H9 (cell line): ENCODE data around the gene MTMR3. TPM values are rescaled to one million over a fixed set of nuclear protein-coding genes. Genes with fewer than 3 reads are reported as not detected.

Source experiments
- DNase-seq: peaks from one replicate; pipeline ENCODE4 v3.0.0-alpha.2; 2017
- H2AFZ ChIP-seq: one replicate; pipeline ENCODE4 v1.6.1; 2013; ENCODE audit warnings: mild to moderate bottlenecking, low read length, control low read depth, moderate library complexity
- H2AK5ac ChIP-seq: 2 replicates; pipeline ENCODE4 v1.6.1; 2013; ENCODE audit warnings: low read length, control low read depth, mixed read lengths; ENCODE audit not compliant: insufficient read length
- H2BK120ac ChIP-seq: one replicate; pipeline ENCODE4 v1.6.1; 2013; ENCODE audit warnings: low read depth, mild to moderate bottlenecking, low read length, control low read depth, inconsistent platforms; ENCODE audit not compliant: poor library complexity, severe bottlenecking
- H2BK12ac ChIP-seq: 2 replicates; pipeline ENCODE4 v1.6.1; 2013; ENCODE audit warnings: low read length, control low read depth, mixed read lengths, low read depth; ENCODE audit not compliant: insufficient read length
- H2BK15ac ChIP-seq: 2 replicates; pipeline ENCODE4 v1.6.1; 2013; ENCODE audit warnings: low read depth, low read length, control low read depth
- H2BK20ac ChIP-seq: one replicate; pipeline ENCODE4 v1.6.1; 2013; ENCODE audit warnings: low read depth, mild to moderate bottlenecking, low read length, control low read depth, inconsistent platforms; ENCODE audit not compliant: poor library complexity, severe bottlenecking
- H2BK5ac ChIP-seq: 2 replicates; pipeline ENCODE4 v1.6.1; 2013; ENCODE audit warnings: low read length, control low read depth, mixed read lengths; ENCODE audit not compliant: insufficient read length
- H3K14ac ChIP-seq: 2 replicates; pipeline ENCODE4 v1.6.1; 2013; ENCODE audit warnings: low read length, control low read depth; ENCODE audit not compliant: insufficient read depth
- H3K18ac ChIP-seq: 2 replicates; pipeline ENCODE4 v1.6.1; 2013; ENCODE audit warnings: low read depth, mild to moderate bottlenecking, mixed read lengths, low read length, control low read depth; ENCODE audit not compliant: insufficient read length
- H3K23ac ChIP-seq: 2 replicates; pipeline ENCODE4 v1.6.1; 2013; ENCODE audit warnings: low read length, control low read depth, mixed read lengths, low read depth; ENCODE audit not compliant: insufficient read length
- H3K23me2 ChIP-seq: 2 replicates; pipeline ENCODE4 v1.6.1; 2013; ENCODE audit warnings: low read depth, mild to moderate bottlenecking, mixed read lengths, low read length, control low read depth; ENCODE audit not compliant: insufficient read length, poor library complexity, severe bottlenecking
- H3K27ac ChIP-seq: 2 replicates; pipeline ENCODE4 v1.5.1; 2013; ENCODE audit warnings: low read length, control low read depth, mixed read lengths, low read depth; ENCODE audit not compliant: insufficient read length
- H3K27me3 ChIP-seq: 2 replicates; pipeline ENCODE4 v1.6.1; 2013; ENCODE audit warnings: low read length, control low read depth, inconsistent platforms; ENCODE audit not compliant: insufficient read depth
- H3K4ac ChIP-seq: 2 replicates; pipeline ENCODE4 v1.6.1; 2013; ENCODE audit warnings: low read depth, mild to moderate bottlenecking, control low read depth, inconsistent platforms, low read length, moderate library complexity
- H3K4me1 ChIP-seq: 2 replicates; pipeline ENCODE4 v1.6.1; 2013; ENCODE audit warnings: low read length, control low read depth, inconsistent platforms; ENCODE audit not compliant: insufficient read depth
- H3K4me2 ChIP-seq: 2 replicates; pipeline ENCODE4 v1.6.1; 2013; ENCODE audit warnings: low read length, control low read depth, mixed read lengths; ENCODE audit not compliant: insufficient read length, insufficient read depth
- H3K56ac ChIP-seq: 2 replicates; pipeline ENCODE4 v1.6.1; 2013; ENCODE audit warnings: low read depth, mild to moderate bottlenecking, mixed read lengths, low read length, control low read depth; ENCODE audit not compliant: insufficient read length
- H3K79me1 ChIP-seq: 2 replicates; pipeline ENCODE4 v1.6.1; 2013; ENCODE audit warnings: low read depth, mild to moderate bottlenecking, moderate library complexity, low read length, control low read depth, inconsistent platforms; ENCODE audit not compliant: insufficient read depth, poor library complexity, severe bottlenecking
- H3K79me2 ChIP-seq: 2 replicates; pipeline ENCODE4 v1.6.1; 2013; ENCODE audit warnings: low read length, control low read depth, inconsistent platforms; ENCODE audit not compliant: insufficient read depth
- H3K9ac ChIP-seq: 2 replicates; pipeline ENCODE4 v1.6.1; 2013; ENCODE audit warnings: low read length, control low read depth, mixed read lengths; ENCODE audit not compliant: insufficient read length; ENCODE audit errors: extremely low read depth
- H3K9me3 ChIP-seq: one replicate; pipeline ENCODE4 v1.6.1; 2013; ENCODE audit warnings: low read depth, low read length, inconsistent platforms; ENCODE audit not compliant: control insufficient read depth
- H3T11ph ChIP-seq: one replicate; pipeline ENCODE4 v1.6.1; 2013; ENCODE audit warnings: mild to moderate bottlenecking, low read length, control low read depth, inconsistent platforms
- H4K20me1 ChIP-seq: one replicate; pipeline ENCODE4 v1.6.1; 2013; ENCODE audit not compliant: control insufficient read depth, insufficient read length, insufficient read depth
- H4K5ac ChIP-seq: 2 replicates; pipeline ENCODE4 v1.6.1; 2013; ENCODE audit warnings: low read depth, mild to moderate bottlenecking, mixed read lengths, low read length, control low read depth; ENCODE audit not compliant: insufficient read length
- H4K8ac ChIP-seq: replicated peaks from 2 replicates; pipeline ENCODE4 v1.6.1; 2013; ENCODE audit warnings: low read length, control low read depth, mixed read lengths, low read depth; ENCODE audit not compliant: insufficient read length
- H4K91ac ChIP-seq: 2 replicates; pipeline ENCODE4 v1.6.1; 2013; ENCODE audit warnings: low read depth, mild to moderate bottlenecking, moderate library complexity, mixed read lengths, low read length, control low read depth; ENCODE audit not compliant: insufficient read length
- H3K27ac Mint-ChIP-seq, 3 experiments: 2 replicates in 2 of 3; 3 replicates in 1 of 3; pipeline ENCODE4 v1.8.0; 2020 to 2021; ENCODE audit warnings: mixed read lengths in 3 of 3, mild to moderate bottlenecking in 1 of 3, moderate library complexity in 1 of 3
- H3K27me3 Mint-ChIP-seq: 2 replicates; pipeline ENCODE4 v1.8.0; 2021; ENCODE audit warnings: low read depth, mild to moderate bottlenecking, moderate library complexity, mixed read lengths
- H3K36me3 Mint-ChIP-seq, 3 experiments: 2 replicates in 2 of 3; 3 replicates in 1 of 3; pipeline ENCODE4 v1.8.0; 2020 to 2021; ENCODE audit warnings: low read depth in 3 of 3, mixed read lengths in 3 of 3; ENCODE audit not compliant: insufficient read depth in 1 of 3
- H3K4me1 Mint-ChIP-seq, 2 experiments: 2 replicates each; pipeline ENCODE4 v1.8.0; 2020; ENCODE audit warnings: mixed read lengths in 2 of 2
- H3K4me3 Mint-ChIP-seq, 2 experiments: 2 replicates in 1 of 2; 3 replicates in 1 of 2; pipeline ENCODE4 v1.8.0; 2020 to 2021; ENCODE audit warnings: mild to moderate bottlenecking in 2 of 2, mixed read lengths in 2 of 2, moderate library complexity in 1 of 2
- H3K9me3 Mint-ChIP-seq, 2 experiments: 2 replicates in 1 of 2; 3 replicates in 1 of 2; pipeline ENCODE4 v1.8.0; 2020; ENCODE audit warnings: mild to moderate bottlenecking in 2 of 2, mixed read lengths in 2 of 2, moderate library complexity in 1 of 2
- CTCF ChIP-seq: fragments of 200-600 bp; sonication (generic); conservative IDR thresholded peaks from 3 replicates; pipeline ENCODE4 v1.8.0; 2021; ENCODE audit warnings: antibody characterized with exemption, mild to moderate bottlenecking
- WGBS: extraction: QIAGEN DNeasy Blood & Tissue Kit; methylation state at CpG from one replicate; pipeline ENCODE4 v1.1.7; 2013; ENCODE audit warnings: missing lambda C conversion rate, low lambda C conversion rate, mixed read lengths; ENCODE audit not compliant: insufficient read length; ENCODE audit errors: extremely low coverage; 5-methylcytosine and 5-hydroxymethylcytosine counted together
- total RNA-seq: library from RNA; stranded (reverse); gene quantifications from 2 replicates; pipeline ENCODE4 v1.2.1, GENCODE V29; 2021

MTMR3 gene
- total RNA-seq, 1 experiment from 2014 or later = 19.8 TPM

GRCh38 chr22:29854432-29854831 is 28.5 kb upstream of the MTMR3 start:
- Histone ChIP-seq H3K4ac (no peak overlapping the region), H2BK20ac (no peak overlapping the region), H2BK120ac (no peak overlapping the region), H2BK12ac (no peak overlapping the region), H3K79me1 (no peaks in the 10 kb centered on the region), H3K23me2 (no peaks in the 10 kb centered on the region), H3K4me2 (no peak overlapping the region), H2BK5ac (no peak overlapping the region), H3K9ac (no peak overlapping the region), H3K27ac (no peak overlapping the region), H3K56ac (no peak overlapping the region), H4K5ac (no peak overlapping the region), H3T11ph (no peak overlapping the region), H4K20me1 (no peaks in the 10 kb centered on the region), H2BK15ac (no peak overlapping the region), H3K23ac (no peak overlapping the region), H3K27me3 (no peaks in the 10 kb centered on the region), H2AK5ac (no peak overlapping the region), H3K4me1 (no peaks in the 10 kb centered on the region), H3K9me3 (no peaks in the 10 kb centered on the region), H3K14ac (no peak overlapping the region), H4K91ac (no peak overlapping the region), H4K8ac (no peak overlapping the region), H3K79me2 (no peaks in the 10 kb centered on the region), H3K18ac (no peak overlapping the region), H2AFZ (no peak overlapping the region)
- Mint-ChIP-seq H3K4me1 (no peaks in the 10 kb centered on the region), H3K27me3 (no peaks in the 10 kb centered on the region), H3K4me3 (no peak overlapping the region), H3K36me3 (no peaks in the 10 kb centered on the region), H3K9me3 (no peaks in the 10 kb centered on the region; a peak in 1 of 5 replicates), H3K27ac (no peak overlapping the region; a peak in 1 of 7 replicates)
- TF ChIP-seq CTCF = no peak
- WGBS = no CpG with 5 or more reads among the region's 3 CpGs
- no peak for DNase-seq
